Gastrocnemius medialis (tissue), 4 donors: ENCODE measurements around the gene FLNC. TPM values are rescaled to one million over a fixed set of nuclear protein-coding genes. Genes with fewer than 3 reads are reported as not detected.

Experiments used
- ATAC-seq, 2 donors: fragments of 150-250 bp; one replicate each; pipeline ENCODE4 v1.9.1; 2016
- DNase-seq, 2 donors: peaks; one replicate each; pipeline ENCODE4 v3.0.0-alpha.2; 2019
- H3K27ac ChIP-seq, 4 donors: fragments of 200-600 bp; sonication (generic); 1 replicate in 1 of 4; 2 replicates in 3 of 4; pipeline ENCODE4 v1.5.1; 2016 to 2018; ENCODE audit warnings: mild to moderate bottlenecking in 2 of 4, moderate library complexity in 1 of 4
- H3K27me3 ChIP-seq, 3 donors: fragments of 200-600 bp; sonication (generic) in 2 of 3; 1 replicate in 1 of 3; 2 replicates in 2 of 3; pipeline versions ENCODE4 v1.5.1 to v1.6.0; 2016 to 2019; ENCODE audit warnings: mild to moderate bottlenecking in 1 of 3, moderate library complexity in 1 of 3
- H3K36me3 ChIP-seq, 2 donors: fragments of 200-600 bp; sonication (generic) in 1 of 2; one replicate each; pipeline ENCODE4 v1.5.1; 2017 to 2018
- H3K4me1 ChIP-seq, 2 donors: fragments of 200-600 bp; sonication (generic) in 1 of 2; one replicate each; pipeline ENCODE4 v1.5.1; 2016 to 2017; ENCODE audit warnings: mild to moderate bottlenecking in 2 of 2
- H3K4me3 ChIP-seq, 4 donors: fragments of 200-600 bp; sonication (generic) in 3 of 4; 1 replicate in 1 of 4; 2 replicates in 3 of 4; pipeline ENCODE4 v1.5.1; 2016 to 2019; ENCODE audit warnings: mild to moderate bottlenecking in 2 of 4
- H3K9me3 ChIP-seq, 3 donors: fragments of 200-600 bp; sonication (generic) in 2 of 3; 1 replicate in 1 of 3; 2 replicates in 2 of 3; pipeline ENCODE4 v1.5.1; 2016 to 2019
- POLR2A ChIP-seq, 2 donors: fragments of 450-650 bp; IDR thresholded peaks; one replicate each; pipeline ENCODE4 v1.6.1; 2017; ENCODE audit warnings: antibody characterized with exemption in 2 of 2, mild to moderate bottlenecking in 2 of 2, moderate library complexity in 2 of 2
- in situ Hi-C, 4 donors: fragments of 200-750 bp; cut with MboI; loops; one replicate each; pipeline versions ENCODE4 v1.15.0 to v1.8.0; 2017; ENCODE audit warnings: low sequenced_read_pairs in 4 of 4
- intact Hi-C: fragments of 100-400 bp; cut with DNase I; formaldehyde crosslinking; loops from one replicate; pipeline ENCODE4 v1.15.1; 2023; ENCODE audit warnings: low total_unique reads
- total RNA-seq, 4 donors: library from RNA; depleted of rRNA; stranded (reverse); fragments of >200 nt; gene quantifications; one replicate each; pipeline versions ENCODE4 v1.1.0 to v1.2.3, GENCODE V29; 2016
- TF ChIP-seq, protein P1 (sequence below), 5 experiments: fragments of 450-650 bp in 3 of 5; fragments of 200-600 bp in 2 of 5; sonication (generic) in 2 of 5; IDR thresholded peaks in 4 of 5; conservative IDR thresholded peaks in 1 of 5; 1 replicate in 4 of 5; 2 replicates in 1 of 5; pipeline ENCODE4 v1.5.1; 2016 to 2019; ENCODE audit warnings: antibody characterized with exemption in 5 of 5, mild to moderate bottlenecking in 3 of 5, moderate library complexity in 3 of 5

FLNC gene
- total RNA-seq, 4 donors from 2014 or later = 1,071 to 4,398 (median 2,381) TPM

DNA sequence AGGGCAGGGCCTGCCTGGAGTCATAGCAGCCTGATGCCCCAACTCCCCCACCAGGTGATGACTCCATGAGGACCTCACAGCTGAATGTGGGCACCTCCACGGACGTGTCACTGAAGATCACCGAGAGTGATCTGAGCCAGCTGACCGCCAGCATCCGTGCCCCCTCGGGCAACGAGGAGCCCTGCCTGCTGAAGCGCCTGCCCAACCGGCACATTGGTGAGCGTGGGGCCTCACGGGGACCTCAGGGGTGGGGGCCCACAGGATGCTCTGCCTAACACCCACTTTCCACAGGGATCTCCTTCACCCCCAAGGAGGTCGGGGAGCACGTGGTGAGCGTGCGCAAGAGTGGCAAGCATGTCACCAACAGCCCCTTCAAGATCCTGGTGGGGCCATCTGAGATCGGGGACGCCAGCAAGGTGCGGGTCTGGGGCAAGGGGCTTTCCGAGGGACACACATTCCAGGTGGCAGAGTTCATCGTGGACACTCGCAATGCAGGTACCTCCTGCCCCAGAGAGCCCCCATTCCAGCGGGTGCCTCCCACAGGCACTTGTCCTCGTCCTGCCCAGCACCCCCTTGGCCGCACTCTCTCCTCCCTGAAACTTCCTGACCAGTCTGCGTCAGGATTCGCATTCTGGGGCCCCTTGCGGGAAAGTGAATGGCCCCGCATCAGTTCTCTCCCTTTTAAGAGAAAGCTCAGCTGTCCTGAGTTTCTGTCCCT, 22.5 kb downstream of the FLNC start:
- TF ChIP-seq, protein P1, sequence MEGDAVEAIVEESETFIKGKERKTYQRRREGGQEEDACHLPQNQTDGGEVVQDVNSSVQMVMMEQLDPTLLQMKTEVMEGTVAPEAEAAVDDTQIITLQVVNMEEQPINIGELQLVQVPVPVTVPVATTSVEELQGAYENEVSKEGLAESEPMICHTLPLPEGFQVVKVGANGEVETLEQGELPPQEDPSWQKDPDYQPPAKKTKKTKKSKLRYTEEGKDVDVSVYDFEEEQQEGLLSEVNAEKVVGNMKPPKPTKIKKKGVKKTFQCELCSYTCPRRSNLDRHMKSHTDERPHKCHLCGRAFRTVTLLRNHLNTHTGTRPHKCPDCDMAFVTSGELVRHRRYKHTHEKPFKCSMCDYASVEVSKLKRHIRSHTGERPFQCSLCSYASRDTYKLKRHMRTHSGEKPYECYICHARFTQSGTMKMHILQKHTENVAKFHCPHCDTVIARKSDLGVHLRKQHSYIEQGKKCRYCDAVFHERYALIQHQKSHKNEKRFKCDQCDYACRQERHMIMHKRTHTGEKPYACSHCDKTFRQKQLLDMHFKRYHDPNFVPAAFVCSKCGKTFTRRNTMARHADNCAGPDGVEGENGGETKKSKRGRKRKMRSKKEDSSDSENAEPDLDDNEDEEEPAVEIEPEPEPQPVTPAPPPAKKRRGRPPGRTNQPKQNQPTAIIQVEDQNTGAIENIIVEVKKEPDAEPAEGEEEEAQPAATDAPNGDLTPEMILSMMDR (IDR thresholded peaks at IDR 0.05 in 4 of 5, conservative IDR thresholded peaks at IDR 0.05 in 1 of 5) = no peak
- TF ChIP-seq POLR2A (IDR thresholded peaks at IDR 0.05) = peak in 1 of 2 donors; percentile 5
- Histone ChIP-seq H3K27me3 (no peaks in the 10 kb centered on the region), H3K4me3 (no peak overlapping the region), H3K27ac (peak overlapping the region; percentile 55 to 99 (median 96)), H3K9me3 (no peaks in the 10 kb centered on the region), H3K36me3 (peaks cover 4 to 96% of the 10 kb centered on the region in 2 donors), H3K4me1 (peaks cover 0 to 5% of the 10 kb centered on the region in 2 donors)
- ATAC-seq = no peak
- in situ Hi-C loops (loop anchor here in 1 of 4 donors (25.0 kb wide), 1 partner anchor 390 kb away; the partner anchor contains the start of gene HILPDA), intact Hi-C loops (no loop called here)
- DNase-seq = no peak

DNA sequence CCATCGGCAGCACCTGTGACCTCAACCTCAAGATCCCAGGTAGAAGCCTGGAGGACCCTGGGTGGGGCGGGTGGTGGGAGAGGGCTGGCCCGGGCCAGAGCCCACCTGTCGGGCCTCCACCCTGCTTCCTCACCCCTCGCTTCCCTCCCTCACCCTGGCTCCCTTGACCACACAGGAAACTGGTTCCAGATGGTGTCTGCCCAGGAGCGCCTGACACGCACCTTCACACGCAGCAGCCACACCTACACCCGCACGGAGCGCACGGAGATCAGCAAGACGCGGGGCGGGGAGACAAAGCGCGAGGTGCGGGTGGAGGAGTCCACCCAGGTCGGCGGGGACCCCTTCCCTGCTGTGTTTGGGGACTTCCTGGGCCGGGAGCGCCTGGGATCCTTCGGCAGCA, 23.6 kb downstream of the FLNC start:
- TF ChIP-seq, protein P1 (IDR thresholded peaks at IDR 0.05 in 4 of 5, conservative IDR thresholded peaks at IDR 0.05 in 1 of 5) = no peak
- Histone ChIP-seq H3K27ac (peak overlapping the region; percentile 55 to 99 (median 96)), H3K4me3 (no peak overlapping the region), H3K4me1 (peaks cover 1 to 12% of the 10 kb centered on the region in 2 donors), H3K27me3 (no peaks in the 10 kb centered on the region), H3K9me3 (no peaks in the 10 kb centered on the region), H3K36me3 (peaks cover 4 to 85% of the 10 kb centered on the region in 2 donors)
- DNase-seq (no peak), ATAC-seq (no peak)
- in situ Hi-C loops = loop anchor here in 1 of 4 donors (25.0 kb wide), 1 partner anchor 391 kb away; the partner anchor contains the start of gene HILPDA
- intact Hi-C loops = no loop called here

DNA sequence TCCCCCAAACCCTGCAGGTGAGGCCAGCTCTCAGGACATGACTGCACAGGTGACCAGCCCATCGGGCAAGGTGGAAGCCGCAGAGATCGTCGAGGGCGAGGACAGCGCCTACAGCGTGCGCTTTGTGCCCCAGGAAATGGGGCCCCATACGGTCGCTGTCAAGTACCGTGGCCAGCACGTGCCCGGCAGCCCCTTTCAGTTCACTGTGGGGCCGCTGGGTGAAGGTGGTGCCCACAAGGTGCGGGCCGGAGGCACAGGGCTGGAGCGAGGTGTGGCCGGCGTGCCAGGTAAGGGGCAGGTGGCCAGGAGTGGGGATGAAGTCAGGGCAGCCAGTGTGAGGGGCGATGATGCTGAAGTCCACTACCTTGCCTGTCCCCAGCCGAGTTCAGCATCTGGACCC, 24.2 kb downstream of the FLNC start:
- H3K36me3 ChIP-seq = peaks cover 4 to 79% of the 10 kb centered on the region in 2 donors
- H3K27ac ChIP-seq = peak overlapping the region; percentile 55 to 99 (median 96)
- no peak for DNase-seq
- H3K4me3 ChIP-seq = no peak overlapping the region
- in situ Hi-C loops (loop anchor here in 1 of 4 donors (25.0 kb wide), 1 partner anchor 392 kb away; the partner anchor contains the start of gene HILPDA), intact Hi-C loops (no loop called here)
- TF ChIP-seq, protein P1 (IDR thresholded peaks at IDR 0.05 in 4 of 5, conservative IDR thresholded peaks at IDR 0.05 in 1 of 5) = no peak
- TF ChIP-seq POLR2A (IDR thresholded peaks at IDR 0.05) = no peak
- H3K27me3 ChIP-seq = no peaks in the 10 kb centered on the region
- ATAC-seq = no peak
- H3K4me1 ChIP-seq = peaks cover 6 to 17% of the 10 kb centered on the region in 2 donors
- no peaks in the 10 kb centered on the region for H3K9me3 ChIP-seq

DNA sequence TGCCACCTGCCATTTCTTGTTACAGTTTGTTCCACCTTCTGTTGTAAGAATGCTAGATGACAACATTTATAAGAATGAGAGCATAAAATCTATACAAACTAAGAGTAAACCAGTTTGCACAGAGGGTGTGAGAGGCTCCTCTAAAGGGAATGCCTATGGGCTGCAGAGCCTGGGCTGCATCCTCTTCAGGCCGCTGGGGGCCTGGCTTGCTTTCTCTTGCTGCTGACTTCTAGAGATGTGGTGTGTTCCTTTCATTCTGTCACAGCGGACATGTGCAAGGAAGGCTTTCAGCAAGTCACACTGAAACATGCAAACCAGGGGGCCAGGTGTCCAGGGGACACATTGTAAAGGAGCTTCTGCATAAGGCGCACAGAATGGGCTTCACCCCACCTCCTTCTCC, 25.4 kb downstream of the FLNC start:
- DNase-seq = no peak
- Histone ChIP-seq H3K36me3 (peaks cover 4 to 68% of the 10 kb centered on the region in 2 donors), H3K27ac (peak overlapping the region; percentile 55 to 99 (median 96)), H3K27me3 (no peaks in the 10 kb centered on the region), H3K4me1 (peaks cover 16 to 28% of the 10 kb centered on the region in 2 donors), H3K9me3 (no peaks in the 10 kb centered on the region), H3K4me3 (no peak overlapping the region)
- intact Hi-C loops = no loop called here
- ATAC-seq = no peak
- in situ Hi-C loops = loop anchor here in 1 of 4 donors (25.0 kb wide), 1 partner anchor 393 kb away; the partner anchor contains the start of gene HILPDA
- no peak for TF ChIP-seq POLR2A (IDR thresholded peaks at IDR 0.05)
- TF ChIP-seq, protein P1 (IDR thresholded peaks at IDR 0.05 in 4 of 5, conservative IDR thresholded peaks at IDR 0.05 in 1 of 5) = no peak
